A375 (cell line): ENCODE results near the gene PRKN. TPM values are rescaled to one million over a fixed set of nuclear protein-coding genes. Genes with fewer than 3 reads are reported as not detected.

Experiments
- total RNA-seq: library from RNA; depleted of rRNA; stranded (reverse); fragments of >200 nt; shearing (Covaris generic); gene quantifications from 2 replicates; pipeline ENCODE4 v1.2.3, GENCODE V29; 2014; rRNA removed

Gene PRKN
- 1.8 and 5.1 TPM in 2 replicates for total RNA-seq

GRCh38 chr6:162727322-162728182 lies at the start of gene PRKN, which contains the start of gene PACRG:
TSS of gene PRKN (minus strand) at chr6:162727766.
TSS of gene PACRG (plus strand) at chr6:162727974.

Other genes with a start within 250 kb of the PRKN start
- gene PACRG, start 208 bp upstream of the PRKN start, total RNA-seq, result not detected in 2 replicates